ENCODE results near the gene FAM9A. TPM values are rescaled to one million over a fixed set of nuclear protein-coding genes. Genes with fewer than 3 reads are reported as not detected.

FAM9A gene
- total and polyA plus RNA-seq, 2 of the 8 experiments (the other 6 are each of a cell fraction or from before 2014, with no cell fraction given) = not detected

DNA sequence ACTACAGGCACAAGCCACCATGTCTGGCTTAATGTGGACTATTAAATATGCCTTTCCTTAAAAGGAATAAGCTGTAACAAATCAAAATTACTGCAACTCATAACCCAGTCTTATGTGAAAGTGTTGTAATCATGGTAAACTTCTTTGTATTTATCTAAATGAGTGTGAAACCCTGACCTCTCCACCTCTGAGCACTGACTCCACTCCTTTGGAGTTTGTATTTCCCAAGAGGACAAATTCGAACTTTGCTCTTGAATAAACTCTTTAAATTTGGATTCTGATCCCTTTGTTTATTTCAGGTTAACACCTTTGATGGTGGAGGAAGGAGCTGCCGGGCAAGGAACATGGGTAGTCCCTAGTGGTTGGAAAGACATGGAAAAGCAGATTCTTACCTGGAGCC lies 48.3 kb upstream of the FAM9A start:
- no peak for FAIRE-seq

More for the DNA sequence above, 48.3 kb upstream of the FAM9A start:
- TF ChIP-seq SP4 (IDR thresholded peaks at IDR 0.05; ENCODE audit: low read length) (no peak), POLR2AphosphoS5 (IDR thresholded peaks at IDR 0.05; ENCODE audit: low read depth, low read length) (no peak), CTBP2 (IDR thresholded peaks at IDR 0.05; ENCODE audit: borderline replicate concordance, insufficient read depth, insufficient read length, low read length) (no peak), TAF7 (optimal IDR thresholded peaks at IDR 0.05; ENCODE audit: borderline replicate concordance, low read depth, low read length) (no peak), SUZ12 (IDR thresholded peaks at IDR 0.05; ENCODE audit: low read length) (no peak)
- TF ChIP-seq, protein P1, sequence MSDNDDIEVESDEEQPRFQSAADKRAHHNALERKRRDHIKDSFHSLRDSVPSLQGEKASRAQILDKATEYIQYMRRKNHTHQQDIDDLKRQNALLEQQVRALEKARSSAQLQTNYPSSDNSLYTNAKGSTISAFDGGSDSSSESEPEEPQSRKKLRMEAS (IDR thresholded peaks at IDR 0.05) = no peak
- TF ChIP-seq, protein P2, sequence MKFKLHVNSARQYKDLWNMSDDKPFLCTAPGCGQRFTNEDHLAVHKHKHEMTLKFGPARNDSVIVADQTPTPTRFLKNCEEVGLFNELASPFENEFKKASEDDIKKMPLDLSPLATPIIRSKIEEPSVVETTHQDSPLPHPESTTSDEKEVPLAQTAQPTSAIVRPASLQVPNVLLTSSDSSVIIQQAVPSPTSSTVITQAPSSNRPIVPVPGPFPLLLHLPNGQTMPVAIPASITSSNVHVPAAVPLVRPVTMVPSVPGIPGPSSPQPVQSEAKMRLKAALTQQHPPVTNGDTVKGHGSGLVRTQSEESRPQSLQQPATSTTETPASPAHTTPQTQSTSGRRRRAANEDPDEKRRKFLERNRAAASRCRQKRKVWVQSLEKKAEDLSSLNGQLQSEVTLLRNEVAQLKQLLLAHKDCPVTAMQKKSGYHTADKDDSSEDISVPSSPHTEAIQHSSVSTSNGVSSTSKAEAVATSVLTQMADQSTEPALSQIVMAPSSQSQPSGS (IDR thresholded peaks at IDR 0.05; ENCODE audit: low read length) = no peak
- TF ChIP-seq, protein P3, sequence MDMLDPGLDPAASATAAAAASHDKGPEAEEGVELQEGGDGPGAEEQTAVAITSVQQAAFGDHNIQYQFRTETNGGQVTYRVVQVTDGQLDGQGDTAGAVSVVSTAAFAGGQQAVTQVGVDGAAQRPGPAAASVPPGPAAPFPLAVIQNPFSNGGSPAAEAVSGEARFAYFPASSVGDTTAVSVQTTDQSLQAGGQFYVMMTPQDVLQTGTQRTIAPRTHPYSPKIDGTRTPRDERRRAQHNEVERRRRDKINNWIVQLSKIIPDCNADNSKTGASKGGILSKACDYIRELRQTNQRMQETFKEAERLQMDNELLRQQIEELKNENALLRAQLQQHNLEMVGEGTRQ (IDR thresholded peaks at IDR 0.05; ENCODE audit: low read length) = no peak
- no peak overlapping the region for H2BK12ac ChIP-seq (ENCODE audit: low read depth, low read length)
- 75% methylated on average over 1 of the region's 2 CpGs; no CpG with 5 or more reads in 1 of the 2 experiments for WGBS, 2 experiments (ENCODE audit: extremely low coverage in 1 of 2, insufficient coverage in 1 of 2, insufficient read length in 1 of 2, insufficient replicate concordance in 2 of 2, low coverage in 1 of 2, low lambda C conversion rate in 2 of 2, missing lambda C conversion rate in 1 of 2)
- no peak overlapping the region for H3K18ac ChIP-seq (ENCODE audit: extremely low read depth, low read length)
- no peak overlapping the region for H3K4me2 ChIP-seq (ENCODE audit: insufficient read depth in 1 of 2, low read depth in 2 of 2, low read length in 2 of 2)
- H3K36me3 ChIP-seq (ENCODE audit: control insufficient read depth in 2 of 4, insufficient read depth in 4 of 4, low read length in 3 of 4) = no peaks in the 10 kb centered on the region
- no peak overlapping the region for H3K23ac ChIP-seq (ENCODE audit: insufficient read length)
- H2BK5ac ChIP-seq (ENCODE audit: low read depth, low read length) = no peak overlapping the region
- no peaks in the 10 kb centered on the region for H3K9me3 ChIP-seq (ENCODE audit: insufficient read depth in 2 of 2, low read depth in 1 of 2, low read length in 1 of 2)
- no peak overlapping the region for H4K8ac ChIP-seq (ENCODE audit: extremely low read depth, insufficient read depth, low read length)
- no peak overlapping the region for H2AK5ac ChIP-seq (ENCODE audit: low read depth, low read length)
- H2BK15ac ChIP-seq (ENCODE audit: low read length) = no peak overlapping the region
- no peak overlapping the region for H3K9ac ChIP-seq (replicated peaks in 1 of 4; ENCODE audit: extremely low read depth in 1 of 4, low read depth in 3 of 4, low read length in 3 of 4)
- H3K27ac ChIP-seq (ENCODE audit: low read depth, low read length) = no peak overlapping the region
- H3K4me3 ChIP-seq (ENCODE audit: extremely low read depth in 1 of 4, insufficient read depth in 2 of 4, low read depth in 3 of 4, low read length in 4 of 4) = no peak overlapping the region
- no peak overlapping the region for H3K4ac ChIP-seq (replicated peaks; ENCODE audit: insufficient read length, low read depth, low read length)
- no peaks in the 10 kb centered on the region for H3K27me3 ChIP-seq (replicated peaks in 1 of 4; ENCODE audit: control insufficient read depth in 3 of 4, extremely low read depth in 1 of 4, insufficient read depth in 3 of 4, low read length in 3 of 4)
- no peak overlapping the region for H4K5ac ChIP-seq (ENCODE audit: insufficient read length, low read depth, low read length)
- no peak overlapping the region for H2AFZ ChIP-seq (ENCODE audit: low read length)
- H3K79me2 ChIP-seq (ENCODE audit: control insufficient read depth in 1 of 2, insufficient read depth in 2 of 2, low read length in 2 of 2) = no peaks in the 10 kb centered on the region
- H3K14ac ChIP-seq (ENCODE audit: insufficient read length) = no peak overlapping the region
- no peak overlapping the region for H2BK20ac ChIP-seq (ENCODE audit: low read length)
- no peak overlapping the region for H2BK120ac ChIP-seq (replicated peaks; ENCODE audit: low read depth, low read length)
- no peaks in the 10 kb centered on the region for H3K4me1 ChIP-seq (replicated peaks in 1 of 4; ENCODE audit: control insufficient read depth in 3 of 4, insufficient read depth in 4 of 4, low read length in 3 of 4)
- H4K20me1 ChIP-seq (replicated peaks in 1 of 2; ENCODE audit: control insufficient read depth in 1 of 2, insufficient read depth in 2 of 2, low read length in 2 of 2) = no peaks in the 10 kb centered on the region
- CTCF ChIA-PET (ENCODE audit: partially characterized antibody) = interaction anchor here (0.9 to 1.6 kb wide), 6 partner anchors 9 to 72 kb away, joined by 3 to 5 read pairs (median 3); no protein-coding TSS in a partner anchor
- no peaks in the 10 kb centered on the region for H3K23me2 ChIP-seq (ENCODE audit: low read depth, low read length)
- no peak for DNase-seq (ENCODE audit: low read depth in 1 of 2, low spot score in 2 of 2)
- H3K56ac ChIP-seq (replicated peaks; ENCODE audit: insufficient read length, low read depth, low read length) = no peak overlapping the region
- no peak overlapping the region for H4K91ac ChIP-seq (replicated peaks; ENCODE audit: insufficient read length, low read length)
- H3K79me1 ChIP-seq (ENCODE audit: low read depth, low read length) = no peaks in the 10 kb centered on the region
- POLR2A ChIA-PET (ENCODE audit: partially characterized antibody) = no interaction called here

All from H1 (cell line).